Measurements from ENCODE around the gene PBXIP1.
"Not testable (repeated sequence)": the region's sequence is repeated elsewhere in the genome, so short reads cannot be mapped to it uniquely, and the experiment has no call there.

Gene PBXIP1

GRCh38 chr1:154955718-154956543 is at the start of gene PBXIP1:
PBXIP1 (minus strand) TSS chr1:154956099; CDS start chr1:154953721, 2,378 bp downstream.
- DNase-seq = peak; percentile 87

- DNase-seq = no peak
Measured at GRCh38 chr1:155005076-155006011, 49.4 kb upstream of the PBXIP1 start.

GRCh38 chr1:155004352-155005075 is 48.6 kb upstream of the PBXIP1 start:
- no peak for DNase-seq

- peak; percentile 40 for DNase-seq
Measured at GRCh38 chr1:155003766-155004351, 48.0 kb upstream of the PBXIP1 start.

- DNase-seq = peak; percentile 56
Measured at GRCh38 chr1:155003227-155003765, 47.4 kb upstream of the PBXIP1 start.

- DNase-seq = peak; percentile 85
Measured at GRCh38 chr1:155002464-155003226, 46.7 kb upstream of the PBXIP1 start, which contains the start of gene ZBTB7B. ZBTB7B (plus strand) TSS chr1:155002802; CDS start chr1:155014661, 11,859 bp downstream.

- peak; percentile 99 for DNase-seq
Measured at GRCh38 chr1:155001675-155002463, 46.0 kb upstream of the PBXIP1 start.

GRCh38 chr1:155001425-155001674 is 45.5 kb upstream of the PBXIP1 start:
- DNase-seq = no peak

GRCh38 chr1:155000726-155001424 is 45.0 kb upstream of the PBXIP1 start:
- DNase-seq = peak; percentile 92

GRCh38 chr1:155000411-155000725 is 44.5 kb upstream of the PBXIP1 start:
- no peak for DNase-seq

- peak; percentile 75 for DNase-seq
Measured at GRCh38 chr1:154999571-155000410, 43.9 kb upstream of the PBXIP1 start.

GRCh38 chr1:154998818-154999570 is 43.1 kb upstream of the PBXIP1 start:
- DNase-seq = peak; percentile 72

GRCh38 chr1:154998201-154998780 is 42.4 kb upstream of the PBXIP1 start:
- no peak for DNase-seq

- DNase-seq = no peak
Measured at GRCh38 chr1:154996966-154997701, 41.2 kb upstream of the PBXIP1 start.

GRCh38 chr1:154995301-154995983 is 39.5 kb upstream of the PBXIP1 start:
- DNase-seq = not testable (repeated sequence)

- DNase-seq = no peak
Measured at GRCh38 chr1:154994591-154994990, 38.7 kb upstream of the PBXIP1 start.

- no peak for DNase-seq
Measured at GRCh38 chr1:154994269-154994587, 38.3 kb upstream of the PBXIP1 start.

Measured in NCI-H146 (cell line).